Thyroid gland (tissue), 4 donors: ENCODE data around the gene GSG1L. TPM values are rescaled to one million over a fixed set of nuclear protein-coding genes. Genes with fewer than 3 reads are reported as not detected.

Experiments
- DNase-seq, 2 donors: peaks; one replicate each; pipeline ENCODE4 v3.0.0-alpha.2; 2019
- H3K27ac ChIP-seq, 3 donors: fragments of 200-600 bp; sonication (generic); 1 replicate in 2 of 3; 2 replicates in 1 of 3; pipeline ENCODE4 v1.5.1; 2016 to 2019; ENCODE audit warnings: mild to moderate bottlenecking in 1 of 3, moderate library complexity in 1 of 3
- H3K27me3 ChIP-seq: fragments of 200-600 bp; sonication (generic); one replicate; pipeline ENCODE4 v1.5.1; 2019
- H3K36me3 ChIP-seq, 2 donors: fragments of 200-600 bp; sonication (generic); one replicate each; pipeline ENCODE4 v1.5.1; 2016 to 2019
- H3K4me1 ChIP-seq, 2 donors: fragments of 200-600 bp; sonication (generic); one replicate each; pipeline ENCODE4 v1.5.1; 2017 to 2019
- H3K4me3 ChIP-seq, 3 donors: fragments of 200-600 bp; sonication (generic); replicated peaks in 1 of 3; 1 replicate in 2 of 3; 2 replicates in 1 of 3; pipeline ENCODE4 v1.5.1; 2016; ENCODE audit warnings: mild to moderate bottlenecking in 1 of 3
- H3K9me3 ChIP-seq: fragments of 200-600 bp; sonication (generic); one replicate; pipeline ENCODE4 v1.5.1; 2017
- POLR2A ChIP-seq, 2 donors: fragments of 450-650 bp; IDR thresholded peaks; one replicate each; pipeline ENCODE4 v1.6.1; 2017; ENCODE audit warnings: antibody characterized with exemption in 2 of 2, mild to moderate bottlenecking in 2 of 2, moderate library complexity in 1 of 2
- WGBS, 2 donors: methylation state at CpG; one replicate each; pipeline ENCODE4 v1.1.5; 2017; 5-methylcytosine and 5-hydroxymethylcytosine counted together
- intact Hi-C: fragments of 100-400 bp; cut with DNase I; formaldehyde crosslinking; loops from one replicate; pipeline ENCODE4 v1.15.1; 2023
- small RNA-seq: library from RNA; depleted of rRNA; stranded (forward); fragments of <200 nt; gene quantifications from one replicate; pipeline ENCODE3, GENCODE V24; 2016
- total RNA-seq, 4 donors: library from RNA; depleted of rRNA; stranded (reverse); fragments of >200 nt; gene quantifications; one replicate each; pipeline ENCODE4 v1.2.3, GENCODE V29; 2016
- TF ChIP-seq, protein P1 (sequence below), 6 experiments: fragments of 200-600 bp in 3 of 6; fragments of 450-650 bp in 3 of 6; sonication (generic) in 3 of 6; IDR thresholded peaks; one replicate each; pipeline ENCODE4 v1.5.1; 2016 to 2019; ENCODE audit warnings: antibody characterized with exemption in 6 of 6, mild to moderate bottlenecking in 2 of 6, inconsistent platforms in 1 of 6, moderate library complexity in 1 of 6

GSG1L gene
- total RNA-seq, 4 donors from 2014 or later = not detected

DNA sequence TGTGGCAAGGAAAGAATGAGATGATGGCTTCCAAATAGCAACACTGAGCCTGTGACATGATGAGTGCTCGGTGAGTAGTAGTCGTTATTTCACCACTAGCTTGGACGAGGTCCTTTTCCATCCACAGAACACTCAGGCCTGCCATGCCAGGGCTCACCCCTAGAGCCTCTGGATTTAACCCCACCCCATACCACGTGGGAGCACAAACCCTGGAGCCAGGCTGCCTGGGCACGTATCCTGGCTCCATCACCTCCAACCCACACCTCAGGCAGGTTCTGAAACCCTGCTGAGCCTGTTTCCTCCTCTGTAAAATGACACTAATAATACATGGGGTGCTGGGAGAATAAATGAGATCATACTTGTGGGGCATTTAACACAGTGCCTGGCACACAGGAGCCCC lies 321.2 kb downstream of the GSG1L start:
- no peak for DNase-seq
- no peak overlapping the region for H3K27ac ChIP-seq
- peaks cover 4 to 6% of the 10 kb centered on the region in 2 donors for H3K4me1 ChIP-seq
- 79 to 84% methylated on average over 5 of the region's 5 CpGs for WGBS, 2 donors
- peaks cover 0 to 7% of the 10 kb centered on the region in 2 donors for H3K36me3 ChIP-seq
- TF ChIP-seq, protein P1, sequence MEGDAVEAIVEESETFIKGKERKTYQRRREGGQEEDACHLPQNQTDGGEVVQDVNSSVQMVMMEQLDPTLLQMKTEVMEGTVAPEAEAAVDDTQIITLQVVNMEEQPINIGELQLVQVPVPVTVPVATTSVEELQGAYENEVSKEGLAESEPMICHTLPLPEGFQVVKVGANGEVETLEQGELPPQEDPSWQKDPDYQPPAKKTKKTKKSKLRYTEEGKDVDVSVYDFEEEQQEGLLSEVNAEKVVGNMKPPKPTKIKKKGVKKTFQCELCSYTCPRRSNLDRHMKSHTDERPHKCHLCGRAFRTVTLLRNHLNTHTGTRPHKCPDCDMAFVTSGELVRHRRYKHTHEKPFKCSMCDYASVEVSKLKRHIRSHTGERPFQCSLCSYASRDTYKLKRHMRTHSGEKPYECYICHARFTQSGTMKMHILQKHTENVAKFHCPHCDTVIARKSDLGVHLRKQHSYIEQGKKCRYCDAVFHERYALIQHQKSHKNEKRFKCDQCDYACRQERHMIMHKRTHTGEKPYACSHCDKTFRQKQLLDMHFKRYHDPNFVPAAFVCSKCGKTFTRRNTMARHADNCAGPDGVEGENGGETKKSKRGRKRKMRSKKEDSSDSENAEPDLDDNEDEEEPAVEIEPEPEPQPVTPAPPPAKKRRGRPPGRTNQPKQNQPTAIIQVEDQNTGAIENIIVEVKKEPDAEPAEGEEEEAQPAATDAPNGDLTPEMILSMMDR (IDR thresholded peaks at IDR 0.05) = no peak
- intact Hi-C loops = no loop called here
- H3K9me3 ChIP-seq = no peaks in the 10 kb centered on the region
- H3K27me3 ChIP-seq = no peaks in the 10 kb centered on the region
- no peak overlapping the region for H3K4me3 ChIP-seq

DNA sequence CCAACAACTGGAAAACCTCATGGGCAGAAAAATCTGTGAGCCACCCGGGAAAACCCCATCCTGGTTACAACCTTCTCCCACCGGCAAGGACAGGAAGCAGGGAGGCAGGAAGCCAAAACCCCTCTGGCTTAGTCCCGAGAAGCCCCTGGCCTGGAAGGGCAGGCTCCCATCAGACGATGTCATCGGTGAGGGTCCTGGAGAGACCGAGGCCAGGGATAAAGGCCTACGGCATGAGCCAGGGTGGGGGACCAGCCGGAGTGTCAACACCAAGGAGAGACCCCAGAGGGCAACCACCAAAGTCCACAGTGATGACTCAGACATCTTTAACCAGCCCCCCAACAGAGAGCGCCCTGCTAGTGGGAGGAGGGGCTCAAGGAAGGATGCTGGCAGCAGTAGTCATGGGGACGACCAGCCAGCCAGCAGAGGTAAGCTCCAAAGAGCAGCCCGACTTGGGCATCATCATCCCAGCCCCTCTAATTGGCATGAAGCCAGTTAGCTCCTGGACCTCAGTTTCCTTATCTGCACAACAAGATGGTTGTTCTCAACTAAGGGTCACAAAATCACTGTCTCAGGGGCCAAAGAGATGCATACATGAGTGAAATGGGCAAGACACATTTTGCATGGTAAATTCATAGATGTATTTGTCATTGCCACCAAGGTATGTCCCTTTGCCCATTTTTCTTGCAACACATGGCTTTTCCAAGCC lies 322.9 kb downstream of the GSG1L start:
- peaks cover 0 to 7% of the 10 kb centered on the region in 2 donors for H3K36me3 ChIP-seq
- no peak for DNase-seq
- H3K9me3 ChIP-seq = no peaks in the 10 kb centered on the region
- H3K27ac ChIP-seq = no peak overlapping the region
- peaks cover 4 to 6% of the 10 kb centered on the region in 2 donors for H3K4me1 ChIP-seq
- 85 to 92% methylated on average over 11 of the region's 11 CpGs for WGBS, 2 donors
- TF ChIP-seq, protein P1 (IDR thresholded peaks at IDR 0.05) = no peak
- TF ChIP-seq POLR2A (IDR thresholded peaks at IDR 0.05) = no peak
- no peaks in the 10 kb centered on the region for H3K27me3 ChIP-seq
- no peak overlapping the region for H3K4me3 ChIP-seq
- intact Hi-C loops = no loop called here

DNA sequence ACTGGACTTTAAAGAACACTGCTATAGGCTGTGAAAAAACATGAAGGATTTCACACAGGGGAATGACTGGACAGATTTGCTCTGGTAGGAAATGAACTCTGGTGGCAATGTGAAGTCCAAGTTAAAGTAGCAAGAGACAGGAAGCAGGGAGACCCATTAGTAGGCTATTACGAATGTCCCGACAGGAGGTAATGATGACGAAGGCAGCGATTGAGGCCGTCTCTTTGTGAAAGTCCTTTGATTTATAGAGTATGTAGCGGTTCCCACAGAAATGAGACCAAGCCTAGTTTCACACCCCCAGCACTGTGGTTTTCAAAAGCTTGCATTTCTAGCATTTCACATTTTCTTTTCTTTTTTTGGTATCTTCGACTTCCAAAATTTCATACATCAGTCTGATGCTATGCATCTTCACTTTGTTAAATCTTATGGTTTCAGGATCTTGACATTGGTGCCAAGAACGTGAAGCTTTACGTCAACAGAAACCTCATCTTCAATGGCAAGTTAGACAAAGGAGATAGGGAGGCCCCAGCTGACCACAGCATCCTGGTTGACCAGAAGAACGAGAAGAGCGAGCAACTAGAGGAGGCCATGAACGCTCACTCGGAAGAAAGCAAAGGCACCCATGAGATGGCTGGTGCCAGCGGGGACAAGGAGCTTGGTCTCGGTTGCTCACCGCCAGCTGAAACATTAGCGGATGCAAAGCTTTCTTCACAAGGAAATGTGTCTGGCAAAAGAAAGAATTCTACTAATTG lies 323.7 kb downstream of the GSG1L start:
- TF ChIP-seq, protein P1 (IDR thresholded peaks at IDR 0.05) = no peak
- TF ChIP-seq POLR2A (IDR thresholded peaks at IDR 0.05) = no peak
- no peaks in the 10 kb centered on the region for H3K27me3 ChIP-seq
- H3K4me3 ChIP-seq = no peak overlapping the region
- H3K4me1 ChIP-seq = peaks cover 4 to 6% of the 10 kb centered on the region in 2 donors
- no peak for DNase-seq
- WGBS, 2 donors = 91 to 92% methylated on average over 17 of the region's 17 CpGs
- intact Hi-C loops = no loop called here
- no peaks in the 10 kb centered on the region for H3K9me3 ChIP-seq
- no peak overlapping the region for H3K27ac ChIP-seq
- H3K36me3 ChIP-seq = peaks cover 0 to 7% of the 10 kb centered on the region in 2 donors

DNA sequence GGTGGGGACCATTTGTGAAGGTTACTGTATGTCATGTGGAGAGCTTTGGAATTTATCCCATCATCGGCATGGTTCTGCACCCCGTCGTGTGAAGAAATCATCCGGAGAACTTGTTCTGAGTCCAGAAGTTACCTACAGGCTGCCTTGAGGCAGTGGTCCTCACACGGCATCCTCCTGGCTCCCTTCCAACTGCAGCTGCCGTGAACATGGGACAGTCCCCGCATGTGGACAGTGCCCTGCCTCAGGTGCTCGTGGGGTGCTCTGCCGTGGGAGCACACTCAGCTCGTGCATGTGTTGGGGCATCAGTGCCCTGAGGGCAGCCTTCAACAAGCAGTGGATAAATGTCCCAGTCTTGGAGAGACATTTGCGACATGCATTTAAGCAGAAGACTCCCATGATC lies 324.9 kb downstream of the GSG1L start:
- no peak for TF ChIP-seq POLR2A (IDR thresholded peaks at IDR 0.05)
- TF ChIP-seq, protein P1 (IDR thresholded peaks at IDR 0.05) = no peak
- Histone ChIP-seq H3K4me1 (peaks cover 0 to 4% of the 10 kb centered on the region in 2 donors), H3K27me3 (no peaks in the 10 kb centered on the region), H3K27ac (no peak overlapping the region), H3K36me3 (peaks cover 0 to 7% of the 10 kb centered on the region in 2 donors), H3K4me3 (no peak overlapping the region), H3K9me3 (no peaks in the 10 kb centered on the region)
- DNase-seq = no peak
- intact Hi-C loops = no loop called here
- 83 to 91% methylated on average over 11 of the region's 11 CpGs for WGBS, 2 donors

Small RNA genes lying within 50 kb of the gene (small RNA-seq; reads per million reads assigned to genes)
- not detected for gene RNU6-1241P
- gene RNU6-159P = not detected

Other genes starting within 250 kb of the GSG1L start
- 100 to 1,000 TPM in 3 of 4 donors, 10 to 100 TPM in 1; 88.2 to 160 (median 118) TPM for gene XPO6, start 148.3 kb upstream of the GSG1L start, total RNA-seq
- gene SBK1, start 228.8 kb upstream of the GSG1L start, total RNA-seq = 1 to 10 TPM; 2.8 to 6.8 (median 4.8) TPM